DMS53 (cell line): ENCODE data around the gene RSPH6A.
A peak's percentile ranks its signal among the peaks of the same experiment; 100 is the strongest.

Experiments used
- DNase-seq: peaks from one replicate; lab custom pipeline; 2025; lab: John Stamatoyannopoulos, UW

RSPH6A gene

GRCh38 chr19:45780448-45781213 lies 34.5 kb downstream of the RSPH6A start:
- peak; percentile 51 for DNase-seq

GRCh38 chr19:45780146-45780447 lies 35.0 kb downstream of the RSPH6A start:
- no peak for DNase-seq

- DNase-seq: peak; percentile 68
Observed at GRCh38 chr19:45779231-45780145, 35.6 kb downstream of the RSPH6A start.

GRCh38 chr19:45778010-45778661 lies 37.0 kb downstream of the RSPH6A start:
- no peak for DNase-seq

GRCh38 chr19:45777395-45777961 lies 37.6 kb downstream of the RSPH6A start:
- no peak for DNase-seq

GRCh38 chr19:45774765-45775164 lies 40.3 kb downstream of the RSPH6A start:
- peak; percentile 59 for DNase-seq

GRCh38 chr19:45773384-45773783 lies 41.7 kb downstream of the RSPH6A start:
- DNase-seq: peak; percentile 72

GRCh38 chr19:45772912-45773311 lies 42.2 kb downstream of the RSPH6A start:
- DNase-seq: no peak

GRCh38 chr19:45772130-45772840 lies 42.8 kb downstream of the RSPH6A start:
- peak; percentile 78 for DNase-seq

GRCh38 chr19:45771311-45771933 lies 43.7 kb downstream of the RSPH6A start:
- peak; percentile 87 for DNase-seq

- peak; percentile 99 for DNase-seq
Observed at GRCh38 chr19:45770192-45771101, 44.7 kb downstream of the RSPH6A start.

- peak; percentile 79 for DNase-seq
Observed at GRCh38 chr19:45769821-45770191, 45.3 kb downstream of the RSPH6A start.

GRCh38 chr19:45768984-45769782 lies 45.9 kb downstream of the RSPH6A start, which contains the start of gene SIX5:
TSS of gene SIX5 (minus strand) at chr19:45769252. CDS start at chr19:45768844, 408 bp downstream.
- peak; percentile 99 for DNase-seq

- DNase-seq: peak; percentile 83
Observed at GRCh38 chr19:45768655-45768983, 46.5 kb downstream of the RSPH6A start.

GRCh38 chr19:45767881-45768654 lies 47.0 kb downstream of the RSPH6A start:
- DNase-seq: peak; percentile 88

- peak; percentile 75 for DNase-seq
Observed at GRCh38 chr19:45767410-45767880, 47.7 kb downstream of the RSPH6A start.

GRCh38 chr19:45766869-45767346 lies 48.2 kb downstream of the RSPH6A start:
- no peak for DNase-seq

- DNase-seq: no peak
Observed at GRCh38 chr19:45766296-45766868, 48.7 kb downstream of the RSPH6A start.
